ENCODE results near the gene CNTNAP4. TPM values are rescaled to one million over a fixed set of nuclear protein-coding genes. Genes with fewer than 3 reads are reported as not detected.

CNTNAP4 gene
- total RNA-seq, 1 donor from 2014 or later, result 0.10 TPM

DNA sequence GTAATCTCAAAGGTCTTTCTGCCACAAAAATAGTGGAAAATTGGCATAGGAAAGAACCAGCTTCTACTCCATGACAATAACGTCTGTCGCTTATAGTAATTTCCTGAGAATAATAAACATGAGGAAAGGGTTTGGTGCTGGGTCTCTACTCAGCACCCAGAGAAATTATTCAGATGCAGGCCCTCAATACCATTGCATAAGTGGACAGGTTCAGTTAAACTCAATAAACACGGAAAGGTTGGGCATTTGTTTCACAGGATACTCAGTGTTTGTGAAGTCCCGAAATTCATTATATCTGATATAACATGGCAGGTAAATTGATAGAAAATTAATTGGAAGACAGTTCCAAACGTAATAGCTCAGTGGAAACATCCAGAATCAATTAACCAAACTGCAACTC is 254.0 kb downstream of the CNTNAP4 start:
- peaks cover 31% of the 10 kb centered on the region for H3K9me3 Mint-ChIP-seq (ENCODE audit: unreplicated experiment)
- DNase-seq (ENCODE audit: low spot score), result no peak
- H3K27me3 Mint-ChIP-seq (ENCODE audit: unreplicated experiment), result no peaks in the 10 kb centered on the region
- H3K27ac Mint-ChIP-seq (ENCODE audit: unreplicated experiment), result no peak overlapping the region
- H3K4me3 Mint-ChIP-seq (ENCODE audit: unreplicated experiment), result no peak overlapping the region
- TF ChIP-seq CTCF (IDR thresholded peaks at IDR 0.05; ENCODE audit: unreplicated experiment), result no peak
- no peaks in the 10 kb centered on the region for H3K36me3 Mint-ChIP-seq (ENCODE audit: low read depth, unreplicated experiment)
- no peaks in the 10 kb centered on the region for H3K4me1 Mint-ChIP-seq (ENCODE audit: unreplicated experiment)

DNA sequence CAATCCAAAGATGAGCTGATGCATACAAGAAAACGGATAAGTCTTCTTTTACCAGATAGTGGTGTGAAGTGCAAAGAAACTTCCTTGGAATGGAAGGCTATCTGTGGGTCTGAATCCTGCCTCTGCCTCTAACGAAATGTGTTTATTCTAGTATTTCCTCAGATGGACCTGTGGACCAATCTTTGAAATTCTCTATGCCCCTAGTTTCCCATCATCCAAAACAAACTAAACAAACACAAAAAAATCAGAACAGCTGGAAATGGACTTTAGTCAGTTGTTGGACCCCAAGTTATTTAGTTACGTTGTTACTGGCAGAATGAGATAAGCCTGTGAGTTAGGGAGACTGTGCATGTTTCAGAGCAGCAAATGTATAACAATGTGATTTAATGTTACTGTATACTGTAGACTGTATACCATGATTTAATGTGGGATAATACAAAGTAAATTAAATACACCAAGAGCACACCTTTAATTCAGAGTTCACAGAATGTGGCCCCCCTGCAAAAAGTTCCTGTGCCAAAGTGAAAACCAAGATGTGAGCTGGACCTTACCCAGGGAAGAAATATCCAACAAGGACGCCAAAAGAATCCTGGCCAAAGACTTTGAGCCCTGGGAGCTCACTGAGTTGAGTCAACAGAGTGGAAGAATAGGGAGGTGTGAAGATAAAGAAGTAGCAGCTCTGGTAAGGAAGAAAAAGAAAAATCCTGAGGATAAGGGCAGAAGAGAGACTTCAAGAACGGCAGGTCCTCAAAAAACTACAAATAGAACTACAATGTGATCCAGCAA is 255.2 kb downstream of the CNTNAP4 start:
- Mint-ChIP-seq H3K27ac (ENCODE audit: unreplicated experiment) (no peak overlapping the region), H3K4me3 (ENCODE audit: unreplicated experiment) (no peak overlapping the region), H3K27me3 (ENCODE audit: unreplicated experiment) (no peaks in the 10 kb centered on the region), H3K9me3 (ENCODE audit: unreplicated experiment) (peaks cover 25% of the 10 kb centered on the region), H3K4me1 (ENCODE audit: unreplicated experiment) (no peaks in the 10 kb centered on the region), H3K36me3 (ENCODE audit: low read depth, unreplicated experiment) (no peaks in the 10 kb centered on the region)
- no peak for DNase-seq (ENCODE audit: low spot score)
- TF ChIP-seq CTCF (IDR thresholded peaks at IDR 0.05; ENCODE audit: unreplicated experiment), result no peak

- H3K36me3 Mint-ChIP-seq (ENCODE audit: low read depth, unreplicated experiment), result no peaks in the 10 kb centered on the region
- H3K27ac Mint-ChIP-seq (ENCODE audit: unreplicated experiment), result no peak overlapping the region
- no peak overlapping the region for H3K4me3 Mint-ChIP-seq (ENCODE audit: unreplicated experiment)
- H3K4me1 Mint-ChIP-seq (ENCODE audit: unreplicated experiment), result no peaks in the 10 kb centered on the region
- DNase-seq (ENCODE audit: low spot score), result no peak
- H3K9me3 Mint-ChIP-seq (ENCODE audit: unreplicated experiment), result peaks cover 4% of the 10 kb centered on the region
- H3K27me3 Mint-ChIP-seq (ENCODE audit: unreplicated experiment), result no peaks in the 10 kb centered on the region
- TF ChIP-seq CTCF (IDR thresholded peaks at IDR 0.05; ENCODE audit: unreplicated experiment), result no peak
Observed at GRCh38 chr16:76539609-76540008, 262.4 kb downstream of the CNTNAP4 start.

DNA sequence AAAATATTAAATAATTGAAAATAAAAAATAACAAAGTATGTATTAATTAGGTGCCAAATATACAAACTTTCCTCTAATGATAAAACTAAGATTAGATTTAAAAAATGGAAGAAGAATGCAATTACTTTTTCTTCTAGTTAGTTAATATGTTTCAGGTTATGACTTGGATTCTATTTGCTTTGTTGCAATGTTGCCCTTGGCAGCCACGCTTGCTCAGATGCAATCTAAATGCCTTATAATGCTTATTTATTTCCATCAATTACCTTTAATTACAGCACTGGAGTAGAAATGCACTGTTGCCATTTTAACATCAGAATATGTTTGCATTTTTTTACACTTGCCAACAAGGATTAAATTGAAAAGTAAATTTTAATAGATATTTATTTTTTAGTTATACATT is 263.9 kb downstream of the CNTNAP4 start:
- H3K9me3 Mint-ChIP-seq (ENCODE audit: unreplicated experiment), result peaks cover 3% of the 10 kb centered on the region
- no peak overlapping the region for H3K27ac Mint-ChIP-seq (ENCODE audit: unreplicated experiment)
- no peak overlapping the region for H3K4me3 Mint-ChIP-seq (ENCODE audit: unreplicated experiment)
- TF ChIP-seq CTCF (IDR thresholded peaks at IDR 0.05; ENCODE audit: unreplicated experiment), result no peak
- no peaks in the 10 kb centered on the region for H3K36me3 Mint-ChIP-seq (ENCODE audit: low read depth, unreplicated experiment)
- DNase-seq (ENCODE audit: low spot score), result no peak
- H3K27me3 Mint-ChIP-seq (ENCODE audit: unreplicated experiment), result peaks cover 1% of the 10 kb centered on the region
- no peaks in the 10 kb centered on the region for H3K4me1 Mint-ChIP-seq (ENCODE audit: unreplicated experiment)

GRCh38 chr16:76565542-76565941 is 288.3 kb downstream of the CNTNAP4 start:
- Mint-ChIP-seq H3K9me3 (ENCODE audit: unreplicated experiment) (peaks cover 35% of the 10 kb centered on the region), H3K4me3 (ENCODE audit: unreplicated experiment) (no peak overlapping the region), H3K4me1 (ENCODE audit: unreplicated experiment) (no peaks in the 10 kb centered on the region)

More at GRCh38 chr16:76565542-76565941, 288.3 kb downstream of the CNTNAP4 start:
- H3K27ac Mint-ChIP-seq (ENCODE audit: unreplicated experiment), result no peak overlapping the region
- peaks cover 3% of the 10 kb centered on the region for H3K36me3 Mint-ChIP-seq (ENCODE audit: low read depth, unreplicated experiment)
- DNase-seq (ENCODE audit: low spot score), result no peak
- H3K27me3 Mint-ChIP-seq (ENCODE audit: unreplicated experiment), result peaks cover 4% of the 10 kb centered on the region
- no peak for TF ChIP-seq CTCF (IDR thresholded peaks at IDR 0.05; ENCODE audit: unreplicated experiment)
